ENCODE measurements around the gene AMH. TPM values are rescaled to one million over a fixed set of nuclear protein-coding genes. Genes with fewer than 3 reads are reported as not detected.
A peak's percentile ranks its signal among the peaks of the same experiment; 100 is the strongest.

The AMH gene
- polyA plus RNA-seq, 2 of the 4 experiments (the other 2 are of a cell fraction) = 3.0 to 12.0 TPM

DNA sequence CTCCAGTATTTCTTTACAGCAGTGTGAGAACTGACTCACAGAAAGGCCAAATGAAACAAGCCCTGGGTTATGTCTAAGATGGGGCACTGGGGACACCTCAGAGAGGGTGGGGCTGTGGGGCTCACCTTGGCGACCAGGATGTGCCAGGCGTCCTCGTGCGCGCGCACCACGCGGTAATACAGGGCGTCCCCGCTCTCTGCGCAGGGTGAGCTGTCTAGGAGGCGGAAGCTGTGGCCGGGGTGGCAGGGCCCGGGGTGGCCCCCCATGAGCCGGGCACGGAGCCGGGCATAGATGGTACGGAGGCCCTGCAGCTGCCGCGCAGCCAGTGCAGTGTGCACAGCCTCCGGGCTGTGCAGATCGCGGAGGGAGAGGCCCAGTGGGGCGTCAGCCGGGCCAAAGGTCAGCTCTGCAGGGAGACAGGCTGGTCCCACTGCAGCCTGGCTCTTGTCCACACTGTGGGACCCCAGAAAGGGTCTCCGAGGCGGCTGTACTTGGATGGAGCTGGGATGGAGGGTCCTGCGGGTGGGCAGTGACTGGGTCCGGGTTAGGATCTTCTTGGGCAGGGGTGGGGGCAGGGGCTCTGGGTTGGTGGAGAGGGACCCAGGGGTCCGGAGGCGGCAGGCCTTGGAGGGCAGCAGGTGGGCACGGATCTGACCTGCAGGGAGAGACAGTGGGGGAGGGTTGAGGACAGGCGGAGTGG lies 29.5 kb downstream of the AMH start:
- Histone ChIP-seq H3K4me1 (no peaks in the 10 kb centered on the region; the same call in 2 of the 3 replicates), H3K4me2 (no peak overlapping the region), H3K9me3 (no peaks in the 10 kb centered on the region), H3K27ac (no peak overlapping the region), H3K4me3 (no peak overlapping the region)
- no peak for DNase-seq (ENCODE audit: low read depth in 1 of 2, low spot score in 1 of 2)
- FAIRE-seq = no peak
- 90% methylated on average over 25 of the region's 33 CpGs for WGBS (ENCODE audit: missing lambda C conversion rate)
- TF ChIP-seq, protein P1, sequence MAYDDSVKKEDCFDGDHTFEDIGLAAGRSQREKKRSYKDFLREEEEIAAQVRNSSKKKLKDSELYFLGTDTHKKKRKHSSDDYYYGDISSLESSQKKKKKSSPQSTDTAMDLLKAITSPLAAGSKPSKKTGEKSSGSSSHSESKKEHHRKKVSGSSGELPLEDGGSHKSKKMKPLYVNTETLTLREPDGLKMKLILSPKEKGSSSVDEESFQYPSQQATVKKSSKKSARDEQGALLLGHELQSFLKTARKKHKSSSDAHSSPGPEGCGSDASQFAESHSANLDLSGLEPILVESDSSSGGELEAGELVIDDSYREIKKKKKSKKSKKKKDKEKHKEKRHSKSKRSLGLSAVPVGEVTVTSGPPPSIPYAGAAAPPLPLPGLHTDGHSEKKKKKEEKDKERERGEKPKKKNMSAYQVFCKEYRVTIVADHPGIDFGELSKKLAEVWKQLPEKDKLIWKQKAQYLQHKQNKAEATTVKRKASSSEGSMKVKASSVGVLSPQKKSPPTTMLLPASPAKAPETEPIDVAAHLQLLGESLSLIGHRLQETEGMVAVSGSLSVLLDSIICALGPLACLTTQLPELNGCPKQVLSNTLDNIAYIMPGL (CRISPR knock-in tag; IDR thresholded peaks at IDR 0.05; ENCODE audit: borderline replicate concordance) = no peak
- no peak for TF ChIP-seq FOSB (CRISPR knock-in tag; IDR thresholded peaks at IDR 0.05)
- TF ChIP-seq BHLHE40 (IDR thresholded peaks at IDR 0.05; ENCODE audit: low read depth, low read length) = no peak
- no peak for TF ChIP-seq MAZ (IDR thresholded peaks at IDR 0.05; ENCODE audit: borderline replicate concordance, low read depth, low read length)
- TF ChIP-seq FOXS1 (CRISPR knock-in tag; IDR thresholded peaks at IDR 0.05) = no peak
- no peak for TF ChIP-seq CBX8 (IDR thresholded peaks at IDR 0.05)
- no peak for TF ChIP-seq JUNB (IDR thresholded peaks at IDR 0.05)
- no peak for TF ChIP-seq TP53 (CRISPR knock-in tag; IDR thresholded peaks at IDR 0.05)
- no peak for TF ChIP-seq SREBF2 (IDR thresholded peaks at IDR 0.05)
- no peak for TF ChIP-seq KDM1A (IDR thresholded peaks at IDR 0.05; ENCODE audit: low read depth)
- no peak for TF ChIP-seq NPAS2 (CRISPR knock-in tag; IDR thresholded peaks at IDR 0.05; ENCODE audit: borderline replicate concordance)
- no peak for TF ChIP-seq HEYL (CRISPR knock-in tag; IDR thresholded peaks at IDR 0.05)
- no peak for TF ChIP-seq RNF2 (IDR thresholded peaks at IDR 0.05; ENCODE audit: borderline replicate concordance, low read depth)
- ATAC-seq = peak in 1 of 2 experiments; percentile 36; a peak in 2 of 6 replicates
- CTCF ChIA-PET = interaction anchor here (0.6 to 1.4 kb wide), 3 partner anchors 43 to 327 kb away, joined by 3 to 6 read pairs (median 3); partner anchors contain the start of gene PLEKHJ1
- POLR2A ChIA-PET = no interaction called here

DNA sequence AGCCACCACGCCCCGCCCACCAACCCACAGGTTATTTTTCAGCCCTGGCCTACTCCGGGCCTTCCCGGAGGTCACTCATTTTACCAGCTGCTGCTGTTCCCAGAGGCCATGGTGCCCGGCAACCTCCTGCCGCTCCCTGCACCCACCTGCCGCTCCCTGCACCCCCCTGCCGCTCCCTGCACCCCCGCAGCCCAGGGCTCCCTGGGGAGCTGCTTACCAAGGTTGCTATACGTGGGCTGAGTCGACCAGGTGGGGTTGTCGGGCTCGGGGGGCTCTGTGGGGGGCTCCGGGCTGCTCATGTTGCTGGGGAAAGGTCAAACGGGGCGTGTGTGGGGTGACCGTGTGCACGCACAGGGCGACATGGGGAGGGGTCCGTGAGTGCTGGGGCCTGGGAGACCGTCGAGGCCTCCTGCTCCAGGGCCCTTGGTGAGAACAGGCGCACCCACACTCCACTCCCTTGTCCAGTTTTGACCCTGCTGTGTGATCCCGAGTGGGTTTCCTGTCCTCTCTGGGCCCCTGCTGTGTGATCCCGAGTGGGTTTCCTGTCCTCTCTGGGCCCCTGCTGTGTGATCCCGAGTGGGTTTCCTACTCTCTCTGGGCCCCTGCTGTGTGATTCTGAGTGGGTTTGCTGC lies 31.6 kb downstream of the AMH start:
- POLR2A ChIA-PET = no interaction called here
- DNase-seq (ENCODE audit: low read depth in 1 of 2, low spot score in 1 of 2) = no peak
- no peak for FAIRE-seq

More for the DNA sequence above, 31.6 kb downstream of the AMH start:
- H3K4me1 ChIP-seq = no peaks in the 10 kb centered on the region
- H3K4me2 ChIP-seq = no peak overlapping the region
- TF ChIP-seq, protein P2, sequence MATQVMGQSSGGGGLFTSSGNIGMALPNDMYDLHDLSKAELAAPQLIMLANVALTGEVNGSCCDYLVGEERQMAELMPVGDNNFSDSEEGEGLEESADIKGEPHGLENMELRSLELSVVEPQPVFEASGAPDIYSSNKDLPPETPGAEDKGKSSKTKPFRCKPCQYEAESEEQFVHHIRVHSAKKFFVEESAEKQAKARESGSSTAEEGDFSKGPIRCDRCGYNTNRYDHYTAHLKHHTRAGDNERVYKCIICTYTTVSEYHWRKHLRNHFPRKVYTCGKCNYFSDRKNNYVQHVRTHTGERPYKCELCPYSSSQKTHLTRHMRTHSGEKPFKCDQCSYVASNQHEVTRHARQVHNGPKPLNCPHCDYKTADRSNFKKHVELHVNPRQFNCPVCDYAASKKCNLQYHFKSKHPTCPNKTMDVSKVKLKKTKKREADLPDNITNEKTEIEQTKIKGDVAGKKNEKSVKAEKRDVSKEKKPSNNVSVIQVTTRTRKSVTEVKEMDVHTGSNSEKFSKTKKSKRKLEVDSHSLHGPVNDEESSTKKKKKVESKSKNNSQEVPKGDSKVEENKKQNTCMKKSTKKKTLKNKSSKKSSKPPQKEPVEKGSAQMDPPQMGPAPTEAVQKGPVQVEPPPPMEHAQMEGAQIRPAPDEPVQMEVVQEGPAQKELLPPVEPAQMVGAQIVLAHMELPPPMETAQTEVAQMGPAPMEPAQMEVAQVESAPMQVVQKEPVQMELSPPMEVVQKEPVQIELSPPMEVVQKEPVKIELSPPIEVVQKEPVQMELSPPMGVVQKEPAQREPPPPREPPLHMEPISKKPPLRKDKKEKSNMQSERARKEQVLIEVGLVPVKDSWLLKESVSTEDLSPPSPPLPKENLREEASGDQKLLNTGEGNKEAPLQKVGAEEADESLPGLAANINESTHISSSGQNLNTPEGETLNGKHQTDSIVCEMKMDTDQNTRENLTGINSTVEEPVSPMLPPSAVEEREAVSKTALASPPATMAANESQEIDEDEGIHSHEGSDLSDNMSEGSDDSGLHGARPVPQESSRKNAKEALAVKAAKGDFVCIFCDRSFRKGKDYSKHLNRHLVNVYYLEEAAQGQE (IDR thresholded peaks at IDR 0.05) = no peak
- no peak for TF ChIP-seq NR3C1 (IDR thresholded peaks at IDR 0.05)
- TF ChIP-seq EHMT2 (IDR thresholded peaks at IDR 0.05; ENCODE audit: low read depth) = no peak
- TF ChIP-seq, protein P3, sequence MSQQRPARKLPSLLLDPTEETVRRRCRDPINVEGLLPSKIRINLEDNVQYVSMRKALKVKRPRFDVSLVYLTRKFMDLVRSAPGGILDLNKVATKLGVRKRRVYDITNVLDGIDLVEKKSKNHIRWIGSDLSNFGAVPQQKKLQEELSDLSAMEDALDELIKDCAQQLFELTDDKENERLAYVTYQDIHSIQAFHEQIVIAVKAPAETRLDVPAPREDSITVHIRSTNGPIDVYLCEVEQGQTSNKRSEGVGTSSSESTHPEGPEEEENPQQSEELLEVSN (IDR thresholded peaks at IDR 0.05; ENCODE audit: borderline replicate concordance, low read depth) = no peak
- TF ChIP-seq CBX2 (IDR thresholded peaks at IDR 0.05; ENCODE audit: borderline replicate concordance, low read depth) = no peak
- TF ChIP-seq CEBPB (IDR thresholded peaks at IDR 0.05) = no peak
- TF ChIP-seq ZSCAN20 (CRISPR knock-in tag; IDR thresholded peaks at IDR 0.05) = no peak
- no peak for TF ChIP-seq JUN (IDR thresholded peaks at IDR 0.05)
- no peak for TF ChIP-seq RFX5 (IDR thresholded peaks at IDR 0.05)
- TF ChIP-seq POLR2A (IDR thresholded peaks at IDR 0.05; ENCODE audit: low read length) = no peak
- no peak for TF ChIP-seq NPAS2 (CRISPR knock-in tag; IDR thresholded peaks at IDR 0.05; ENCODE audit: borderline replicate concordance)
- no peak for TF ChIP-seq EP300 (IDR thresholded peaks at IDR 0.05)
- TF ChIP-seq ZFP36 (IDR thresholded peaks at IDR 0.05; ENCODE audit: borderline replicate concordance, partially characterized antibody) = no peak
- TF ChIP-seq RCOR1 (IDR thresholded peaks at IDR 0.05; ENCODE audit: low read depth, low read length) = no peak
- no peak for TF ChIP-seq HEYL (CRISPR knock-in tag; IDR thresholded peaks at IDR 0.05)
- TF ChIP-seq, protein P4, sequence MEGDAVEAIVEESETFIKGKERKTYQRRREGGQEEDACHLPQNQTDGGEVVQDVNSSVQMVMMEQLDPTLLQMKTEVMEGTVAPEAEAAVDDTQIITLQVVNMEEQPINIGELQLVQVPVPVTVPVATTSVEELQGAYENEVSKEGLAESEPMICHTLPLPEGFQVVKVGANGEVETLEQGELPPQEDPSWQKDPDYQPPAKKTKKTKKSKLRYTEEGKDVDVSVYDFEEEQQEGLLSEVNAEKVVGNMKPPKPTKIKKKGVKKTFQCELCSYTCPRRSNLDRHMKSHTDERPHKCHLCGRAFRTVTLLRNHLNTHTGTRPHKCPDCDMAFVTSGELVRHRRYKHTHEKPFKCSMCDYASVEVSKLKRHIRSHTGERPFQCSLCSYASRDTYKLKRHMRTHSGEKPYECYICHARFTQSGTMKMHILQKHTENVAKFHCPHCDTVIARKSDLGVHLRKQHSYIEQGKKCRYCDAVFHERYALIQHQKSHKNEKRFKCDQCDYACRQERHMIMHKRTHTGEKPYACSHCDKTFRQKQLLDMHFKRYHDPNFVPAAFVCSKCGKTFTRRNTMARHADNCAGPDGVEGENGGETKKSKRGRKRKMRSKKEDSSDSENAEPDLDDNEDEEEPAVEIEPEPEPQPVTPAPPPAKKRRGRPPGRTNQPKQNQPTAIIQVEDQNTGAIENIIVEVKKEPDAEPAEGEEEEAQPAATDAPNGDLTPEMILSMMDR (IDR thresholded peaks at IDR 0.05) = no peak
- no peak for TF ChIP-seq POLR2AphosphoS2 (conservative IDR thresholded peaks at IDR 0.05; ENCODE audit: low read length)
- no peak for TF ChIP-seq TP53 (CRISPR knock-in tag; IDR thresholded peaks at IDR 0.05)
- no peak for TF ChIP-seq RNF2 (IDR thresholded peaks at IDR 0.05; ENCODE audit: borderline replicate concordance, low read depth)
- H3K27ac ChIP-seq = no peak overlapping the region
- ATAC-seq = peak; percentile 11 to 15; a peak in 1 of 6 replicates
- 82% methylated on average over 10 of the region's 26 CpGs for WGBS (ENCODE audit: missing lambda C conversion rate)
- CTCF ChIA-PET = no interaction called here
- no peak overlapping the region for H3K4me3 ChIP-seq
- H3K9me3 ChIP-seq = no peaks in the 10 kb centered on the region

Measured in A549 (cell line).